A549 (cell line): ENCODE data around the gene COX7A1. TPM values are rescaled to one million over a fixed set of nuclear protein-coding genes. Genes with fewer than 3 reads are reported as not detected.
A peak's percentile ranks its signal among the peaks of the same experiment; 100 is the strongest.

ENCODE experiments used
- ATOH8 ChIP-seq: fragments of 250-450 bp; sonication (Bioruptor Pico); IDR thresholded peaks from 2 replicates; pipeline ENCODE4 v1.5.0; 2020; ENCODE audit warnings: low read depth, mild to moderate bottlenecking, moderate library complexity
- BHLHE40 ChIP-seq: IDR thresholded peaks from 2 replicates; pipeline ENCODE4 v1.6.1; 2012; ENCODE audit warnings: low read depth, low read length, inconsistent platforms
- CBX2 ChIP-seq: fragments of 200-600 bp; sonication (generic); IDR thresholded peaks from 2 replicates; pipeline ENCODE4 v1.6.1; 2016; ENCODE audit warnings: low read depth, mild to moderate bottlenecking, borderline replicate concordance
- CBX8 ChIP-seq: fragments of 200-600 bp; sonication (generic); IDR thresholded peaks from 2 replicates; pipeline ENCODE4 v1.6.1; 2016
- CHD4 ChIP-seq: fragments of 200-600 bp; sonication (generic); IDR thresholded peaks from 2 replicates; pipeline ENCODE4 v1.6.1; 2016; ENCODE audit warnings: antibody characterized with exemption, mild to moderate bottlenecking, borderline replicate concordance
- E2F6 ChIP-seq: IDR thresholded peaks from 2 replicates; pipeline ENCODE4 v1.6.1; 2012; ENCODE audit warnings: low read depth, borderline replicate concordance
- EP300 ChIP-seq, 2 experiments: fragments of >200 bp; sonication (Bioruptor Twin); formaldehyde crosslinking; IDR thresholded peaks; 2 replicates in 1 of 2; 3 replicates in 1 of 2; pipeline ENCODE4 v1.6.1; 2016 to 2017
- ESRRA ChIP-seq: fragments of 150-350 bp; IDR thresholded peaks from 2 replicates; pipeline ENCODE4 v1.6.1; 2014; ENCODE audit warnings: mild to moderate bottlenecking, low read length, borderline replicate concordance
- FOSL2 ChIP-seq, 2 experiments: fragments of 450-650 bp in 1 of 2; fragments of >200 bp in 1 of 2; sonication (Bioruptor Twin) in 1 of 2; formaldehyde crosslinking; IDR thresholded peaks; 2 replicates each; pipeline versions ENCODE4 v1.5.0 to v1.6.1; 2016 to 2020; ENCODE audit warnings: mild to moderate bottlenecking in 1 of 2, moderate library complexity in 1 of 2
- HDAC2 ChIP-seq: fragments of 200-600 bp; sonication (generic); IDR thresholded peaks from 2 replicates; pipeline ENCODE4 v1.6.1; 2016
- HMGXB4 ChIP-seq: fragments of 250-450 bp; sonication (Bioruptor Pico); IDR thresholded peaks from 2 replicates; pipeline ENCODE4 v1.5.0; 2021; ENCODE audit warnings: mild to moderate bottlenecking, moderate library complexity, borderline replicate concordance
- HOXA7 ChIP-seq: fragments of 250-450 bp; sonication (Bioruptor Pico); IDR thresholded peaks from 2 replicates; pipeline ENCODE4 v1.5.0; 2020; ENCODE audit warnings: mild to moderate bottlenecking, moderate library complexity
- MAZ ChIP-seq: fragments of 150-350 bp; IDR thresholded peaks from 2 replicates; pipeline ENCODE4 v1.6.1; 2014; ENCODE audit warnings: antibody characterized with exemption, low read depth, low read length, borderline replicate concordance
- MYC ChIP-seq: IDR thresholded peaks from 2 replicates; pipeline ENCODE4 v1.6.1; 2012; ENCODE audit warnings: mild to moderate bottlenecking, inconsistent platforms, low read length, improper control_type of control experiment, borderline replicate concordance
- PBX3 ChIP-seq: IDR thresholded peaks from 2 replicates; pipeline ENCODE4 v1.6.1; 2012
- PHF8 ChIP-seq: fragments of 200-600 bp; sonication (generic); IDR thresholded peaks from 2 replicates; pipeline ENCODE4 v1.6.1; 2016; ENCODE audit warnings: low read depth, mild to moderate bottlenecking, antibody characterized with exemption, moderate library complexity, borderline replicate concordance
- POLR2A ChIP-seq: IDR thresholded peaks from 2 replicates; pipeline ENCODE4 v1.6.1; 2012; ENCODE audit warnings: mild to moderate bottlenecking, low read length
- POLR2AphosphoS2 ChIP-seq: conservative IDR thresholded peaks from 2 replicates; pipeline ENCODE4 v1.6.1; 2012; ENCODE audit warnings: low read length, improper control_type of control experiment, inconsistent platforms
- RARB ChIP-seq: fragments of 250-450 bp; sonication (Bioruptor Pico); IDR thresholded peaks from 2 replicates; pipeline ENCODE4 v1.8.0; 2021; ENCODE audit warnings: mild to moderate bottlenecking, moderate library complexity
- SMC3 ChIP-seq: fragments of >200 bp; sonication (Bioruptor Twin); formaldehyde crosslinking; IDR thresholded peaks from 3 replicates; pipeline ENCODE4 v1.6.1; 2018; ENCODE audit warnings: inconsistent platforms
- SREBF2 ChIP-seq: fragments of 450-650 bp; IDR thresholded peaks from 2 replicates; pipeline ENCODE4 v1.6.1; 2014; ENCODE audit warnings: mild to moderate bottlenecking, moderate library complexity
- TP53 ChIP-seq: fragments of 250-450 bp; sonication (Bioruptor Pico); IDR thresholded peaks from 2 replicates; pipeline ENCODE4 v1.5.0; 2021; ENCODE audit warnings: mild to moderate bottlenecking, moderate library complexity
- USF2 ChIP-seq: fragments of 450-650 bp; IDR thresholded peaks from 2 replicates; pipeline ENCODE4 v1.6.1; 2014; ENCODE audit warnings: antibody characterized with exemption
- ZC3H11A ChIP-seq: fragments of 450-650 bp; IDR thresholded peaks from 2 replicates; pipeline ENCODE4 v1.6.1; 2014; ENCODE audit warnings: antibody characterized with exemption, mild to moderate bottlenecking
- polyA plus RNA-seq, 4 experiments: library from polyadenylated mRNA; depleted of rRNA in 3 of 4; stranded (reverse); fragments of >200 nt; fragmentation: RNase III in 1 of 4; extraction: RNeasy Plus Mini Kit Qiagen cat#74134 plus additional on column Dnase treatment in 1 of 4; gene quantifications; 2 replicates in 3 of 4; 3 replicates in 1 of 4; pipeline ENCODE4 v1.2.3, GENCODE V29; 2011 to 2017

Gene COX7A1
- polyA plus RNA-seq, 2 of the 4 experiments (the other 2 are of a cell fraction): not detected

- TF ChIP-seq CBX2 (peak; percentile 18; the same call in 1 of the 2 replicates), EP300 (IDR thresholded peaks at IDR 0.05) (no peak; a peak in 1 of 5 replicates), TP53 (CRISPR knock-in tag) (peak; percentile 57; the same call in 1 of the 2 replicates), HMGXB4 (no peak), HOXA7 (CRISPR knock-in tag) (no peak), POLR2A (peak; percentile 83), FOSL2 (IDR thresholded peaks at IDR 0.05) (peak; percentile 67; the same call in 1 of the 2 replicates), FOSL2 (CRISPR knock-in tag; IDR thresholded peaks at IDR 0.05) (peak; percentile 99), MYC (peak; percentile 90), USF2 (0 out of 2 replicates have a peak, but pooled peaks have one; percentile 11), HDAC2 (no peak), CHD4 (no peak), ATOH8 (CRISPR knock-in tag) (peak; percentile 60; the same call in 1 of the 2 replicates), MAZ (peak; percentile 92; the same call in 1 of the 2 replicates), BHLHE40 (peak; percentile 41; the same call in 1 of the 2 replicates), ESRRA (no peak), PBX3 (peak; percentile 91), SMC3 (peak; percentile 8; the same call in 1 of the 3 replicates), PHF8 (peak; percentile 89), SREBF2 (no peak), CBX8 (no peak), RARB (CRISPR knock-in tag) (no peak), ZC3H11A (no peak), E2F6 (no peak; the same call in none of the 2 replicates), POLR2AphosphoS2 (no peak)
- TF ChIP-seq, all 56 proteins: peak for 23
Observed at GRCh38 chr19:36139473-36140303, 12.6 kb downstream of the COX7A1 start, which contains the start of gene CAPNS1 (continued).
